ENCODE data around the gene UNC5C.
"Not testable (repeated sequence)": the region's sequence is repeated elsewhere in the genome, so short reads cannot be mapped to it uniquely, and the experiment has no call there.

UNC5C gene

DNA sequence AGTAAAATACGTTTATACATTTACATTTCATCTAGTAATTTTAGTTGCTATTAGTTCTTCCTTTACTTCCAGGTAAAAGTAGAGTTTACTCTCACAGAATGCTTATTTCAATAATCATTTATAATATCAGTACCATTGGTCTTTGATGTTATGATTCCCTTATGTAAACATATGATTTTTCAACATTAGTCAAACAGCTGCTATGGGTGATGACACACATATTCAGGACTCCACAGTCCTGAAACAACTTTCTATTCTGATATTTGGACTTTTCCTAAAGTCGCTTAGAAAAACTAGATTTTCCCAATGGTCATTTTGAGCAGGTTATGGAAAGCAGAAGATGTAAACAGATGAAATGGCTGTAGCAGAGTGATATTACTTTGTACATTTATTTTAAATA, 369.8 kb downstream of the UNC5C start:
- peak; percentile 22 for DNase-seq (ENCODE audit: low spot score)

DNA sequence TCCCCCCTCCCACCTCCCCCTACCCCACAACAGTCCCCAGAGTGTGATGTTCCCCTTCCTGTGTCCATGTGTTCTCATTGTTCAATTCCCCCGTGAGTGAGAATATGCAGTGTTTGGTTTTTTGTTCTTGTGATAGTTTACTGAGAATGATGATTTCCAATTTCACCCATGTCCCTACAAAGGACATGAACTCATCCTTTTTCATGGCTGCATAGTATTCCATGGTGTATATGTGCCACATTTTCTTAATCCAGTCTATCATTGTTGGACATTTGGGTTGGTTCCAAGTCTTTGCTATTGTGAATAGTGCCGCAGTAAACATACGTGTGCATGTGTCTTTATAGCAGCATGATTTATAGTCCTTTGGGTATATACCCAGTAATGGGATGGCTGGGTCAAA, 377.4 kb downstream of the UNC5C start:
- not testable (repeated sequence) for DNase-seq (ENCODE audit: low spot score)

DNA sequence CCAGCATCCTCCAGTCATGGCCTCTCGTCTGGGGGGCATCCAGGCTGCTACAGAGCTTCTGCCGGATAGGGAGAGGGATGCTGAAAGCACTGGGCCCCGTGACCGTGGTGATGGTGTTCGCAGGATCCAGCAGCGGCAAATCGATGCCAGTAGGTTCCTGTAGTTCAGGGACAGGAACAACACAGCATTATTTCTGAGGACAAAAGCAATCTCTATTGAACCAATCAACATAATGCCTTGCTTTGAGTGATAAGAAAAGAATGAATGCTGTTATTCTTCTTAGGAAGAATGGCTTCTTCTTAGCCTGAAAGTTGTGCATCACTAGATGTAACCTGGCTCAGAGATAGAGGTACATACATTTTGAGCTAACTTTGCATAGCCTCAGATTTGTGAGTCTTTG, 378.6 kb downstream of the UNC5C start:
- DNase-seq (ENCODE audit: low spot score) = no peak

DNA sequence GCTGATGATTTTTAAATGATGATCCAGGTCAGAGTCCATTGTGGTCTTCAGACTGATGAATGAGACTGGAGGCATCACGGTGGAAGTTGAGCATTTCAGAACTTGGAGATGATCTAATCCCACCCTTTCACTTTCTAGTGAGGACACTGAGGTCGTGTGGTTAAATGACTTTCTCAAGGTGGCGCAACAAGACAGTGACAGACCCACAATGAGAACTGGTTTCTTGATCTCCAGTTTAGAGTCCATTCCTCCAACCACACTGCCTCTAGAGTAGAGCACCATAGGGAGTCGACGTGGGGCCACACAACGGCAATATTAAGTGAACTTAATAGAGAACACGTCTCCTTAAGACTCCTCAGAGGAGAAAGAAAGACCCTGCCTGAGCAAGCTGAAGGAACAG, 381.0 kb downstream of the UNC5C start:
- no peak for DNase-seq (ENCODE audit: low spot score)

DNA sequence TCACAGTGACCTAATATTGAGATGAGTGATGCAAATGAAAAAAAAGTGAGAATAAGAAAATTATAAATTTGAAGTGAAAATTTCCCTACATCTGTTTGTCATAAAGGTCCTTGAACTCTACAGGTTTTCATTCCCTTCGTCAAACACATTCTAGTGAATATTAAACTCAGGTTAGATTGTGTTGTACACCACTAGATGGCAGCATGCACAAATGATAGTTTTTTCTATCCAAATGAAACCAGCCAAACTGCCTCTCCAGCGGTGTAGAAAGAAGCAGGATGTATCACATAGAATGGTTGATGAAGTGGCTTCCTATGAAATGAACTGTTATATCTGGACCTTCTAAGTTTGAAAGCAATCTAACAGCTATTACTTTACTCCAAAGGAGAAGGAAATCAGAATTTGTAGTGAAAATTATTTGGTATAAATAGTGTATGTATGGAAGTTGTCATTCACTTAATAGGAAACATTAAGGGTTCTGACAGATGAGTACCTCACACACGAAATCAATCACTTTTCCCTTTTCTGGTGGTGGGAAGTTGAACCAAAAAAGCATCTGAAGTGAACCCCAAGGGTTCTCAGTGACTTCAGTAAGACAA, 382.7 kb downstream of the UNC5C start:
- DNase-seq (ENCODE audit: low spot score) = peak; percentile 34

DNA sequence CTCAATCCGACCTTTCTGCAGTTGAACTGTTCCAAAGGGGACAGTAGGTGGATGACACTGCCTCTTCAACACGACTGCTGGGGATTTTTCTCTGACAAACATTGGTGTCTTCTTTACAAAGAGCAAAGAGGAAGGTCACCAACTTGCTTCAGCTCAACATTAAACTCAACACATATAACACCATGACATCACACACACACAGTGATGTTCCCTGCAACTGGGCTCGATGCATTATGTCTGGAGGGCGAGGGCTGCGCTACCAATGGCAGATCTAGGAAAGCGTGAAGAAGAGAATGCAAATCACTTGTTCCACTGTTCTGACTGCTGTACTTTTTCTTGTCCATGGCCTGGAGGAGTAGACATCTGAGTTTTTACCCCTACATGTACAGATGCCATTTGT, 385.9 kb downstream of the UNC5C start:
- no peak for DNase-seq (ENCODE audit: low spot score)

DNA sequence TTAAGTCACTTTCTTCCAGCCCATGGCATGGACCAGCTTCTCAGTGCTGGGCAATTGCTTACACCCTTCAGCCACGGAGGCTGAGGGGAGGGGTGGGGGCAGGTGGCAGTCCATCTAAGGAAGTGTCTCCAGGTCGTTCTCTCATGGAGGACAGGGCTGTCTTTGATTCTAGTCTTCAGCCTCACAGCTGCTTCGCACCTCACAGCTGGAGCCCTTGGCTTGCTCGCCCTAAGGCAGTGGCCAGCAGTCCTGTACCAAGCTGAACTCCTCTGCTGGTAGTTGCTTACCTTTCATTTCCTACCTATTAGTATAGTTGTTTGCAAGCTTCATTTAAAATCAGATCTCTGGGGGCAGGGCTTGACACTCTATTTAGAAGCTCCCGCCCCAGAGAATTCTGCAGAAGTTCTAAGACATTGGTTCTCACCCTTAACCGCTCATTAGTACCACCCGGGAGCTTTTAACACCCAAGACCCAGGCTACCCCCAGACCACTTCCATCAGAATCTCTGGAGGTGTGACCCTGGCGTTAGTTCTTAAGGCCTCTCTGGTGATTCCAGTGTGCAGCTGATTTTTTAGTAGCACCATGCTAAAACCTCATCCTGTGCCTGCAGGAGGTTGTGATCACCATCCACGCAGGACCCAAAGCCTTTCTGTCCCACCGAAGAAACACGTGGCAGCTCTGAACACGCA, 386.8 kb downstream of the UNC5C start:
- DNase-seq (ENCODE audit: low spot score) = no peak

DNA sequence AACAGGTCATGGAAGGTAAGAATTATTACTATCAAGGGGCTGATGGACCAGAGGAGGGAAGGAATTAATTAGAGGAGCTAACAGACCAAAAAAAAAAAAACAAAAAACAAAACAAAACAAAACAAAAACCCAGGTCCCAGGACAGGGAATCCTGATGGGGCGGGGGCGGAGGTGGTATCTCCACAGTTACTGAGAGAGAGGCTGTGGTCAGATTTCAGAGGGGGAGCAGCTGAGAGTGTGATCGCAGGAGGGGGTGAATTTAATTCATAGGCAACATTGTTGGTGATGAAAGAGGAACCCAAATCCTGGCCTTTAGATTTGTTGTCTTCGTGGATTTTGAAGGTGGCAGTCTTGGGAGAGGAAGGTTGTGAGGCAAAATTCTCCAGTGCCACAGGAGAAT, 389.4 kb downstream of the UNC5C start:
- DNase-seq (ENCODE audit: low spot score) = no peak

DNA sequence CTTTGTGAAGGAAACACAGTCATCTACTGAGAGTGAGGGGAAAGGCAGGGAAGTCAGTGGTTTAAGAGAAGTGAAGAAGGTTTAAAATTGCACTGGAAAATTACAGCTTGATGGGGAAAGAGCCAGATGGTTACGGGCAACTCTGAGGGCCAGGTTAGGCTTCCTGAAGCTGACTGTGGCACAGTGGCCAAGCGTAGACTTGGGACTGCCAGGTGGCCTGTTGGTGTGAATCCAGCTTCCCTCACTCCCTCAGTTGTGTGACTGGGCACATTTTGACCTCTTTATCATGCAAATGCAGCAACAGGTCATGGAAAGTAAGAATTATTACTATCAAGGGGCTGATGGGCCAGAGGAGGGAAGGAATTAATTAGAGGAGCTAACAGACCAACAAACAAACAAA, 390.1 kb downstream of the UNC5C start:
- DNase-seq (ENCODE audit: low spot score) = no peak

DNA sequence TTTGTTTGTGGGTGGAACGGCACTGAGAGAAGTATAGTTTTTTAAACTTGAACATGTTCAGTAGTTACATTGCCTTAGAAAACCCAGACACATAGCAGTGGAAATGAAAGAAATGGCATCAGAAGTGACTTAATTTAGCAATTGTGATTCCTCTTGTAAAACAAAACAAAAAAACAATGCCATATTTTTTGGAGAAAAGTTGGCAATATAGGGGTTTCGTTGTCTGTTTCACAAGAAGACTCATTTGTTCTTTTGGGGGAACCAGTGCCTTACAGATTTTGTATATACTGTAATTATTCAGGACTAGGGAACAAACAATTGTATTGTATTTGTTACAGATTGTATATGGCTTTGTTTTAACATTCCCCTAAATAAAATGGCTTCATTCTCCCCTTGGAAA, 390.7 kb downstream of the UNC5C start:
- DNase-seq (ENCODE audit: low spot score) = no peak

DNA sequence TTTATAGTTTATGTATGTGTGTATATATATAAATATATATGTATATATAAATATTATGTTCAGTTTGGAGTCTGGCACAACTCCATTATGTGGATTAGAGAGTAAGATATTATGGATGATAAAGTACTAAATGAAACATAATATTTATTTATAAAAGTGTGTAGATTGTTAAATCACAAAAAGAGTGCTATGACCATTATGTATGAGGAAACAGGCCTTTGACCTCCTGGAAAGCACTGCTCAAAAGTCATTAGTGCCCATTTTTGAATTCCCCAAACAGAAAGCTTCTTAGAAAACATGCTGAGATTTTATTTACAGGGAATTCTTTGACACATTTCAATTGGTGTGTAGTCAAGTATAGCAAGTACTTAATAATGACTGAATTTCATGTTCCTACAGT, 391.2 kb downstream of the UNC5C start:
- no peak for DNase-seq (ENCODE audit: low spot score)

DNA sequence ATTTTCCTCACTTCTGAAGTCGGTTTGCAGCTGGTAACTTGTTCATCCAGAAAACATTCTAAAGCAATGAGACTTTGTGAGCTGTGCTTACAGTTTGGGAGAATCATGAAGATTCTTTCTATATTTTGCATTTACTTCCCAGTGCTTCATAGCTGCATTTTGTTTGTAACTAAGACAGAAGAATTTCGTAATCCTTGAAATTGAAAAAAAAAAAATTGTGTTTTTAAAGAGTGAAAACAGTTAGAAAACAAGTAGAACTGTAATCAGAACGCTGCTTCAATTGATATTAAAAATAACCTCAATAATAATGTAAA, 392.4 kb downstream of the UNC5C start:
- no peak for DNase-seq (ENCODE audit: low spot score)

DNA sequence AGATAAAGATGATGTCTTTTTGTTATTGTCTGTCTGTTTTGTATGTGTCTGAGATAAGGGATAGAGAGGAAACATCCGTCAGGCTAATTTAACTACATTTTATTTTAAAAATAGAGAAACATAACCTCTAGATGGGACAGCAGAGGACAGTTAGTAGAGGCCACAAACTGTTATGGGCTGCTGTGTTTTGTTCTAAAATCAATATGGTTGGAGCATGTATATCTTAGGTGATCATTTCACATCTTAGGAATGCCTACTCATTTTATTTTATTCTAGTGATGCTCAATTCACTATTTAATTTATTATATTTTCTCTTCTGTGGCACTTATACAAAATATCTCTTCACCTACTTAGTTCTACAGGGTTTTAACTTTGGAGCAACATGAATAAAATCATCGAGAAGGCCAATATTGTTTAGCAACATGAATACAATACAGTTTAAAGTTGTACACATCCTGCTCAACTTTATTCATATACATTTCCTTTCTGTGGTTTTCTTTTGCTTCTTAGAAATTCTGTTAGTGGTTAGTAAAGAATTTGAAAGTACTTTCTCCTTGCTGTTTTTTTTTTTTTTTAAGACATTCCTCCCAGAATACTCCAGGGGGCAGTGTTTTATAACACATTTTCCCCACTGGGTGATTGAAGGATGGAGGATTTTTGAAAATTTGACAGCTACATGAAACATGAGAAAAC, 392.9 kb downstream of the UNC5C start:
- peak; percentile 29 for DNase-seq (ENCODE audit: low spot score)

DNA sequence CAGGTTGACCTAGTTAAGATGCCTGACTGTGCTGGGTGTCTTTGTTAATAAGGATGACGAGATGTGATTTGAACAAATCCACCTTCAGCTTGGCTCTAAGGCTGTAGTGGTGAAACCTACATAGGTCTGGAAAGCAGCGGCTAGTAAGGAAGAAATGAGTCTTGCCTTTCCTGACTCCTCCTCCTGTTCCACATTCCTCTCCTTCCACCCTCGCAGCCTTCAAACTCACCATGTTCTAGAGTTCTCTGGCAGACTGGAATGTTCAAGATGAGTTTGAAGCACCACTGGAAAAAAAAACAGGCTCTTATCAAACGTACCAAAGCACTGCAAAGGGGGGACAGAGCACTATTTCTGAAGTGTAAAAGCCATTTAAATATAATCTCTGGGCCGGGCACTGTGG, 395.6 kb downstream of the UNC5C start:
- no peak for DNase-seq (ENCODE audit: low spot score)

DNA sequence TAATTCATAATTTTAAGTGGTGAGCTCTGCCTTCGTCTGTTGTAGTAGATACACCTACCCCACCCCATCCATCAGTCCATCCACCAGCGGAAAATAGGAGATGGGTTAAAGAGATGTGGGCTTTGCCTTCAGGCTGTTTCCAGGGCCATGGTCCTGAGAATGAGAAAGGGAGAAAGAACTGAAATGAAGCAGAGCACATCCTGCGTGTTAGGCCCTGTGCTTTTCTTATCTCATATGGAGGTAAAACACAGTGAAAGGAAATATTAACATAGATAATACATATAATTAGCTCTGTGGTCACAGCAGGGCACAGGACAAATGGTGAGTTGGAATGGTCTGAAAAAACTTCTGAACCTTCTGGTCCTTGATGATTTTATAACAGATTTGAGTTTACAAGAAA, 397.5 kb downstream of the UNC5C start:
- DNase-seq (ENCODE audit: low spot score) = no peak

DNA sequence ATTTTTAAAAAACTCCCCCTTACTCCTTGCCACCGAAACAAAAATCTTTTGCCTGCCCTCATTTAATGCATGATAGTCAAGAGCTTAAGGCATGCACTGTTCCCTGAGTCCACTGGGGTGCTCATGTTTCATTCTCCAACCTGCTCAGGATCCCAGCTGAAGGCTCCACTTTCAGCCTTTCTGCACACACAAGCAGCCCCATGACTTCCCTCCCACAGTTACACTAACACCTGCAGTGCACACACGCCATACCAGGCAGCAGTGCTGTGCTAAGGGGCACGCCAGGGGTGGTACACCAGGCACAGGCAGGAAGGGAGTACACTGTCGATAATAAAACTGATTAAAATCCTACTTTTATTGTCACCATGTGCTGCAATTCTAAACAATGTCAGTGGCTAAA, 405.8 kb downstream of the UNC5C start:
- no peak for DNase-seq (ENCODE audit: low spot score)

DNA sequence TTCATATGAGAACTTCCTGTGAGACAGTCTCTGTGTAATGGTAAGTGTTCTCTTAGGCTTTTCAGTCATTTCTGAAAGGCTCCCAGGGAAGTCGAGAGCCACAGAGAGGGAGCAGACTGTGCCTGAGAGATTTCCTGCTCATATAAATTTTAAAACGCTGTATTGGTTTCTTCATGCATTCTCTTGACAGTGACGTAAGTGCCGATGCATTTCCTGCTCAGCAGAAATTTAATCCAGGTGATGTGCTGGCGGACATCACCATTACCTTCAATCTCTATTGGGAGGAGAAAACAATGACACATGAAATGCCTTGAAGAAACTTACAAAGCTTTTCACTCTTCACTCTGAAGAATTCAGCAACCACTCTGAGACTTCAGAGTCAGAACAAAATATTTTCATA, 407.4 kb downstream of the UNC5C start:
- no peak for DNase-seq (ENCODE audit: low spot score)

DNA sequence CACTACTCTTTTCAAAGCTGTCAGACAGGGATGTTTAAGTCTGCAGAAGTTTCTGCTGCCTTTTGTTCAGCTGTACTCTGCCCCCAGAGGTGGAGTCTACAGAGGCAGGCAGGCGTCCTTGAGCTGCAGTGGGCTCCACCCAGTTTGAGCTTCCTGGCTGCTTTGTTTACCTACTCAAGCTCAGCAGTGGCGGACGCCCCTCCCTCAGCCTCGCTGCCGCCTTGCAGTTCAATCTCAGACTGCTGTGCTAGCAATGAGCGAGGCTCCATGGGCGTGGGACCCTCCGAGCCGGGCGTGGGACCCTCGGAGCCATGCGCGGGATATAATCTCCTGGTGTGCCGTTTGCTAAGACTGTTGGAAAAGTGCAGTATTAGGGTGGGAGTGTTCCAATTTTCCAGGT, 409.3 kb downstream of the UNC5C start:
- not testable (repeated sequence) for DNase-seq (ENCODE audit: low spot score)

DNA sequence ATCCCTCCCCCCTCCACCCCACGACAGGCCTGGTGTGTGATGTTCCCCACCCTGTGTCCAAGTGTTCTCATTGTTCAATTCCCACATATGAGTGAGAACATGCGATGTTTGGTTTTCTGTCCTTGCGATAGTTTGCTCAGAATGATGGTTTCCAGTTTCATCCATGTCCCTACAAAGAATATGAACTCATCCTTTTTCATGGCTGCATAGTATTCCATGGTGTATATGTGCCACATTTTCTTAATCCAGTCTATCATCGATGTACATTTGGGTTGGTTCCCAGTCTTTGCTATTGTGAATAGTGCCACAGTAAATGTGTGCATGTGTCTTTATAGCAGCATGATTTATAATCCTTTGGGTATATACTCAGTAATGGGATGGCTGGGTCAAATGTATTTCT, 414.8 kb downstream of the UNC5C start:
- DNase-seq (ENCODE audit: low spot score) = not testable (repeated sequence)

DNA sequence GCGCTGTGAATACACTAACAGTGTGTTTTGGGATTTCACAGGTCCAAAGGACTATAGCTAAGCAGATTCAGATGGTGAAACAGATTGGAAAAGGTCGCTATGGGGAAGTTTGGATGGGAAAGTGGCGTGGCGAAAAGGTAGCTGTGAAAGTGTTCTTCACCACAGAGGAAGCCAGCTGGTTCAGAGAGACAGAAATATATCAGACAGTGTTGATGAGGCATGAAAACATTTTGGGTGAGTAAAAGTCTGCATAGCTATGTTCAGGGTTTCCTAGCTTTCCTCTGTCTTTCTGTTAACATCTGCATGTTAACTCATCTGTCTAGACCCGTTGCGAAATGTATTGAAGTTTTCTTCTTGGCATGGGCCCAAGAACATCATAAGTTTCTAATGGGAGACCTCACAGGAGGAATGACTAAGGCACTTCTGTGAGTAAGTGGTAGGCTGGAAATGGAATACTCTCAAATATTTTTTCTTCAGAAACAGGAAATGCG, 418.9 kb downstream of the UNC5C start:
- DNase-seq (ENCODE audit: low spot score) = peak; percentile 64

DNA sequence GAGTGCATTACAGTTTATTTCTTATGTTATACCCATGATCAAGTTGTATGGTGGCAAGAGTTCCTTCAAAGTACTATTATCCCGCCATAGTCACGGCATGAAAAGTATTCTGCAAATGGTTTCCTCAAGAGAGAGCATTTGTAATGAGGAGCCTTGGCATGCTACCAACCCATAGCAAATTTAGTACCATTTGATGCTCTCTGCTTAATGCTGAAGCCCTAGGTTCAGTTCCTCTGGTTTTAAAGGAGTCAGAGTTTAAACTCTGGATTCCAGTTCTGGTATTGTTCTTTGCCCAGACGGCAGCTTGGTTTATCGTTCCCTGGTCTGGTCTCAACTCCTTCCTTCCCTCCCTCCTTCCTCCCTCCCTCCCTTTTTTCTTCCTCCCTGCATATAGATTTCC, 419.7 kb downstream of the UNC5C start:
- no peak for DNase-seq (ENCODE audit: low spot score)

DNA sequence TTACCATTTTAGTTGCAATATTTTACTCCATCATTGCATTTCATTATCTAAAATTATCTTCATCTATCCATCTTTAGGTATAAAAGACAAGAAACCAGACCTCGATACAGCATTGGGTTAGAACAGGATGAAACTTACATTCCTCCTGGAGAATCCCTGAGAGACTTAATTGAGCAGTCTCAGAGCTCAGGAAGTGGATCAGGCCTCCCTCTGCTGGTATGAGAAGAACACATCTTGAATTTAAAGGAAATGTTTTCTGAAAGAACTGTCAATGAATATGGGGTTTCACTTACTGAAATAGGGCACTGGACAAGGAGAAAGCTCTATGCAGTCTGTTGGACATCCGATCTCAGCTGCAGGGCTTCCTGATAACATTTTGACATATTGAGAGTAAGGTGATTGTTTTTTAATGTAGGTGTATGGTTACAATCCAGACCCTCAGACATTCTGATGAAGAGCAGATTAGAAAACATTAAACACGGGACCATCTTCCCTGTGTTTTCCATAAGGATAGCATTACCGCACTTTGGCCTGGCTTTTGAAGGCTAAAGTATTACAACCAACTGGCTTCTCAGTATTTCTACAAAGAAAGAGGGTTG, 423.8 kb downstream of the UNC5C start:
- peak; percentile 29 for DNase-seq (ENCODE audit: low spot score)

DNA sequence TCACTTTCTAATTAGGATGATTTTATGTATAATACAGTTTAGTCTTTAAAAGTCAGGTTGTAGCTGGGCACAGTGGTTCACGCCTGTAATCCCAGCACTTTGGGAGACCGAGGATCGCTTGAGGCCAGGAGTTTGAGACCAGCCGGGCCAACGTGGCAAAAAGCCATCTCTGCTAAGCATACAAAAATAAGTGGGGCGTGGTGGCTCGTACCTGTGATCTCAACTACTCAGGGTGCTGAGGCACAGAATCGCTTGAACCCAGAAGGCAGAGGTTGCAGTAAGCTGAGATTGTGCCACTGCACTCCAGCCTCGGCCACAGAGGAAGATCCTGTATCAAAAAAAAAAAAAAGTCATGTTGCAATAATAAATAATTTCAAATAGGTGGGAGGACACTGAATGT, 426.8 kb downstream of the UNC5C start:
- no peak for DNase-seq (ENCODE audit: low spot score)

Measured in hepatic stellate cell (primary cell).